ENCODE measurements around the gene DHX57. TPM values are rescaled to one million over a fixed set of nuclear protein-coding genes. Genes with fewer than 3 reads are reported as not detected.

The DHX57 gene
- total and polyA plus RNA-seq, 2 donors (not counting 3 experiments of a cell fraction or from before 2014, with no cell fraction given) = 8.7 to 28.2 TPM

GRCh38 chr2:38791744-38792143, 84.0 kb downstream of the DHX57 start:
- BruUV-seq (replicated peaks) = no TSS peak
- Histone ChIP-seq H3K9me3 (replicated peaks; ENCODE audit: control insufficient read depth, insufficient read depth, low read length) (no peaks in the 10 kb centered on the region), H3K4me1 (ENCODE audit: control insufficient read depth, extremely low read depth, insufficient read depth, low read length) (no peaks in the 10 kb centered on the region), H2AFZ (ENCODE audit: low read depth, low read length) (no peak overlapping the region), H3K79me2 (ENCODE audit: control insufficient read depth, insufficient read depth, low read length) (no peaks in the 10 kb centered on the region), H3K27me3 (ENCODE audit: control insufficient read depth in 2 of 2, insufficient read depth in 2 of 2, low read length in 2 of 2) (no peaks in the 10 kb centered on the region), H3K36me3 (ENCODE audit: control insufficient read depth in 2 of 2, extremely low read depth in 1 of 2, insufficient read depth in 2 of 2, low read length in 2 of 2) (no peaks in the 10 kb centered on the region), H3K4me2 (ENCODE audit: insufficient read depth, low read length) (no peak overlapping the region), H4K20me1 (replicated peaks; ENCODE audit: control insufficient read depth, extremely low read depth, insufficient read depth, low read length) (no peaks in the 10 kb centered on the region), H3K4me3 (replicated peaks in 1 of 3; ENCODE audit: insufficient read depth in 1 of 3, low read depth in 1 of 3, low read length in 3 of 3) (no peak overlapping the region), H3K27ac (ENCODE audit: insufficient read depth, low read depth, low read length) (no peak overlapping the region), H3K9me1 (replicated peaks; ENCODE audit: control insufficient read depth, extremely low read depth, insufficient read depth, low read length) (no peaks in the 10 kb centered on the region), H3K9ac (replicated peaks; ENCODE audit: extremely low read depth, insufficient read depth, low read length) (no peak overlapping the region)
- intact Hi-C loops (cut with micrococcal nuclease) = no loop called here
- FAIRE-seq = peak; percentile 62
- ChIA-PET POLR2A (no interaction called here), CTCF (no interaction called here)
- TF ChIP-seq POLR2A (IDR thresholded peaks at IDR 0.05; ENCODE audit: low read depth, low read length) (no peak), MYC (IDR thresholded peaks at IDR 0.05; ENCODE audit: low read depth, low read length) (no peak), MAX (IDR thresholded peaks at IDR 0.05; ENCODE audit: insufficient read depth, insufficient read length) (no peak), CTCF (IDR thresholded peaks at IDR 0.05; ENCODE audit: extremely low read depth in 1 of 2, insufficient read depth in 1 of 2, low read depth in 1 of 2, low read length in 2 of 2) (no peak), JUN (IDR thresholded peaks at IDR 0.05; ENCODE audit: borderline replicate concordance, insufficient read depth, insufficient read length, low read depth) (no peak), FOS (IDR thresholded peaks at IDR 0.05; ENCODE audit: borderline replicate concordance, insufficient read depth, low read length) (no peak), POLR2AphosphoS5 (IDR thresholded peaks at IDR 0.05; ENCODE audit: insufficient read depth, low read depth, low read length) (no peak), EZH2 (IDR thresholded peaks at IDR 0.05; ENCODE audit: borderline replicate concordance, low read depth, low read length, severe bottlenecking) (no peak), GATA2 (IDR thresholded peaks at IDR 0.05; ENCODE audit: insufficient read depth, insufficient read length, low read depth, low read length) (no peak)
- dilution Hi-C loops (cut with MboI; ENCODE audit: extremely low pct_ligation_motif_present, low sequenced_read_pairs) = no loop called here
- DNase-seq (ENCODE audit: low read depth, low spot score) = no peak
